HCT116 (cell line): ENCODE data around the gene BSG. TPM values are rescaled to one million over a fixed set of nuclear protein-coding genes. Genes with fewer than 3 reads are reported as not detected.
"Not testable (repeated sequence)": the region's sequence is repeated elsewhere in the genome, so short reads cannot be mapped to it uniquely, and the experiment has no call there.

Source experiments
- ATAC-seq: fragments of 200-7000 bp; cut with Tn5 transposase; 2 replicates; pipeline ENCODE4 v1.9.1; 2020; ENCODE audit warnings: mild to moderate bottlenecking, moderate library complexity
- BruUV-seq: library from RNA; stranded (reverse); fragments of 400-500 nt; replicated peaks from 2 replicates; lab custom pipeline; 2021; lab: Mats Ljungman, UMichigan
- CTCF ChIA-PET: fragments of 300-600 bp; sonication (Branson Sonifier 250); formaldehyde crosslinking; loops from one replicate; lab custom pipeline; 2021; ENCODE audit warnings: antibody characterized with exemption; lab: Charles Lee
- POLR2A ChIA-PET: fragments of 300-600, 350-600 bp; sonication (Branson Sonifier 250); formaldehyde crosslinking; loops from one replicate; lab custom pipeline; 2021; ENCODE audit warnings: antibody characterized with exemption; lab: Charles Lee
- RAD21 ChIA-PET, 2 experiments: fragments of 300-600 bp; sonication (Branson Sonifier 250); formaldehyde crosslinking; loops; one replicate each; lab custom pipeline; 2023; ENCODE audit warnings: low total read pairs in 2 of 2; ENCODE audit not compliant: uncharacterized antibody in 2 of 2, unreplicated experiment in 2 of 2, low non-redundant PET in 1 of 2; lab: Charles Lee
- DNase-seq: peaks from one replicate; pipeline ENCODE4 v3.0.0-alpha.2; 2010; ENCODE audit warnings: low read depth, low spot score
- H2AFZ ChIP-seq: fragments of 200-600 bp; shearing (Covaris generic), sonication (generic); 2 replicates; pipeline ENCODE4 v1.6.1; 2017; ENCODE audit warnings: low read depth, mixed run types, mixed read lengths, antibody characterized with exemption, low read length; ENCODE audit not compliant: poor library complexity, severe bottlenecking
- H3K27ac ChIP-seq: 2 replicates; pipeline ENCODE4 v1.5.1; 2012; ENCODE audit warnings: low read depth, low read length
- H3K27me3 ChIP-seq: fragments of 200-600 bp; sonication (generic); 2 replicates; pipeline ENCODE4 v1.6.1; 2016; ENCODE audit warnings: mixed run types, low read length, mixed read lengths; ENCODE audit not compliant: insufficient read depth
- H3K36me3 ChIP-seq, 2 experiments: fragments of 200-500 bp in 1 of 2; fragments of 200-600 bp in 1 of 2; sonication (Bioruptor generic) in 1 of 2; sonication (generic) in 1 of 2; 2 replicates each; pipeline versions ENCODE4 v1.5.1 to v1.6.1; 2014 to 2016; ENCODE audit warnings: low read length in 2 of 2, inconsistent platforms in 1 of 2, mixed read lengths in 1 of 2, mixed run types in 1 of 2; ENCODE audit not compliant: insufficient read depth in 2 of 2, control insufficient read depth in 1 of 2
- H3K4me1 ChIP-seq, 2 experiments: fragments of 200-600 bp in 1 of 2; sonication (generic) in 1 of 2; 2 replicates each; pipeline versions ENCODE4 v1.5.1 to v1.6.1; 2012 to 2017; ENCODE audit warnings: low read length in 2 of 2, inconsistent platforms in 1 of 2, mild to moderate bottlenecking in 1 of 2, mixed read lengths in 1 of 2, mixed run types in 1 of 2, moderate library complexity in 1 of 2; ENCODE audit not compliant: insufficient read depth in 2 of 2, control insufficient read depth in 1 of 2
- H3K4me2 ChIP-seq: fragments of 200-600 bp; sonication (generic); 2 replicates; pipeline ENCODE4 v1.6.1; 2017; ENCODE audit warnings: mixed run types, low read length, mixed read lengths
- H3K4me3 ChIP-seq, 2 experiments: fragments of 200-600 bp in 1 of 2; sonication (generic) in 1 of 2; replicated peaks in 1 of 2; 2 replicates each; pipeline ENCODE4 v1.5.1; 2011 to 2016; ENCODE audit warnings: low read length in 2 of 2, control low read depth in 1 of 2, low read depth in 1 of 2, mild to moderate bottlenecking in 1 of 2, mixed read lengths in 1 of 2, mixed run types in 1 of 2
- H3K79me2 ChIP-seq: fragments of 200-600 bp; sonication (generic); 2 replicates; pipeline ENCODE4 v1.6.1; 2017; ENCODE audit warnings: mild to moderate bottlenecking, mixed run types, low read length, moderate library complexity, mixed read lengths; ENCODE audit not compliant: insufficient read depth
- H3K9ac ChIP-seq: fragments of 200-600 bp; sonication (generic); 2 replicates; pipeline ENCODE4 v1.6.1; 2016; ENCODE audit warnings: low read length, mixed read lengths
- H3K9me2 ChIP-seq: fragments of 200-600 bp; sonication (generic), shearing (Covaris generic); 2 replicates; pipeline ENCODE4 v1.6.1; 2017; ENCODE audit warnings: mixed run types, mild to moderate bottlenecking, moderate library complexity; ENCODE audit not compliant: insufficient read depth
- H3K9me3 ChIP-seq, 2 experiments: fragments of 200-500 bp in 1 of 2; fragments of 200-600 bp in 1 of 2; sonication (Bioruptor generic) in 1 of 2; sonication (generic) in 1 of 2; 2 replicates each; pipeline ENCODE4 v1.6.1; 2014 to 2017; ENCODE audit warnings: low read length in 2 of 2, mixed read lengths in 2 of 2, inconsistent platforms in 1 of 2, low read depth in 1 of 2, mild to moderate bottlenecking in 1 of 2, mixed run types in 1 of 2, moderate library complexity in 1 of 2; ENCODE audit not compliant: control insufficient read depth in 1 of 2, insufficient read depth in 1 of 2
- H4K20me1 ChIP-seq: fragments of 200-600 bp; sonication (generic), shearing (Covaris generic); 2 replicates; pipeline ENCODE4 v1.6.1; 2017; ENCODE audit warnings: mixed run types, mild to moderate bottlenecking, moderate library complexity; ENCODE audit not compliant: insufficient read depth
- CEBPB ChIP-seq: IDR thresholded peaks from 2 replicates; pipeline ENCODE4 v1.6.1; 2012; ENCODE audit warnings: low read depth
- FOSL1 ChIP-seq: IDR thresholded peaks from 2 replicates; pipeline ENCODE4 v1.6.1; 2012; ENCODE audit warnings: low read depth
- POLR2A ChIP-seq: IDR thresholded peaks from 2 replicates; pipeline ENCODE4 v1.7.0; 2011; ENCODE audit warnings: borderline replicate concordance; ENCODE audit not compliant: insufficient read depth, insufficient read length; ENCODE audit errors: extremely low read depth
- REST ChIP-seq: IDR thresholded peaks from 2 replicates; pipeline ENCODE4 v1.6.1; 2012; ENCODE audit warnings: low read depth
- SIN3A ChIP-seq: IDR thresholded peaks from 2 replicates; pipeline ENCODE4 v1.6.1; 2012; ENCODE audit warnings: low read depth
- SP1 ChIP-seq: IDR thresholded peaks from 2 replicates; pipeline ENCODE4 v1.6.1; 2012; ENCODE audit warnings: low read depth
- intact Hi-C: fragments of 100-400 bp; cut with micrococcal nuclease; formaldehyde crosslinking; loops from 2 replicates; pipeline ENCODE4 v1.10.0; 2022
- total RNA-seq: library from RNA; stranded (reverse); gene quantifications from one replicate; pipeline ENCODE4 v1.2.1, GENCODE V29; 2021; ENCODE audit not compliant: unreplicated experiment

The BSG gene
- total RNA-seq, 1 experiment from 2014 or later = 603 TPM

GRCh38 chr19:584240-585001, 12.0 kb downstream of the BSG start (continued):
- no peak for TF ChIP-seq POLR2A

- H3K27ac ChIP-seq, DNase-seq, RAD21 ChIA-PET, H3K4me2 ChIP-seq, H3K79me2 ChIP-seq, H3K9ac ChIP-seq, H3K27me3 ChIP-seq, H3K9me3 ChIP-seq, intact Hi-C loops, H3K4me3 ChIP-seq, H4K20me1 ChIP-seq, H2AFZ ChIP-seq, POLR2A ChIA-PET, H3K9me2 ChIP-seq, BruUV-seq, ATAC-seq: not testable (repeated sequence)
- peaks cover 12 to 13% of the 10 kb centered on the region in 2 experiments for H3K36me3 ChIP-seq
- CTCF ChIA-PET = interaction anchor here (0.6 to 1.2 kb wide), 6 partner anchors 10 to 149 kb away, joined by 3 to 4 read pairs (median 4); partner anchors contain the start of gene RNF126
- H3K4me1 ChIP-seq = peaks cover 15 to 22% of the 10 kb centered on the region in 2 experiments
These were observed 12.8 kb downstream of the BSG start for GRCh38 chr19:585146-585545.

- H3K9me2 ChIP-seq = no peaks in the 10 kb centered on the region
- no peak for TF ChIP-seq CEBPB
- no peak for TF ChIP-seq SP1
- no peak for TF ChIP-seq REST
- no peak for TF ChIP-seq FOSL1
- no peak for TF ChIP-seq SIN3A
- no peak overlapping the region for H2AFZ ChIP-seq
- intact Hi-C loops = no loop called here
- DNase-seq (no peak), ATAC-seq (no peak)
- ChIA-PET RAD21 (no interaction called here), CTCF (interaction anchor here (1.3 kb wide), 1 partner anchor 168 kb away, joined by 3 read pairs; no protein-coding TSS in a partner anchor), POLR2A (no interaction called here)
- no peak overlapping the region for H3K4me2 ChIP-seq
- no peak overlapping the region for H3K9ac ChIP-seq
- H4K20me1 ChIP-seq = no peaks in the 10 kb centered on the region
- H3K4me1 ChIP-seq = peaks cover 15 to 22% of the 10 kb centered on the region in 2 experiments
- BruUV-seq = no TSS peak
- H3K79me2 ChIP-seq = peaks cover 3% of the 10 kb centered on the region; the same call in 1 of the 2 replicates
- H3K36me3 ChIP-seq = peaks cover 8 to 10% of the 10 kb centered on the region in 2 experiments
- H3K9me3 ChIP-seq = no peaks in the 10 kb centered on the region
- no peak overlapping the region for H3K27ac ChIP-seq
- H3K4me3 ChIP-seq = no peak overlapping the region
- H3K27me3 ChIP-seq = no peaks in the 10 kb centered on the region
These were observed 13.2 kb downstream of the BSG start for GRCh38 chr19:585551-586110.
